ENCODE measurements around the gene TRIM7. TPM values are rescaled to one million over a fixed set of nuclear protein-coding genes. Genes with fewer than 3 reads are reported as not detected.
A peak's percentile ranks its signal among the peaks of the same experiment; 100 is the strongest.
"Not testable (repeated sequence)": the region's sequence is repeated elsewhere in the genome, so short reads cannot be mapped to it uniquely, and the experiment has no call there.

TRIM7 gene
- total and polyA plus RNA-seq, 12 donors: 0.55 to 6.3 (median 3.8) TPM

GRCh38 chr5:181152406-181152805, 52.6 kb downstream of the TRIM7 start:
- Histone ChIP-seq H3K9me3 (replicated peaks in 1 of 3) (no peaks in the 10 kb centered on the region), H3K4me3 (no peak overlapping the region), H3K27ac (no peak overlapping the region), H3K4me1 (replicated peaks in 1 of 2) (no peaks in the 10 kb centered on the region), H3K27me3 (peaks cover 3% of the 10 kb centered on the region), H3K36me3 (replicated peaks in 1 of 2) (no peaks in the 10 kb centered on the region)
- intact Hi-C loops (cut with DNase I): loop anchor here in 1 of 2 donors (10.0 kb wide), 2 partner anchors 278 to 368 kb away; no protein-coding TSS in a partner anchor
- TF ChIP-seq CTCF (IDR thresholded peaks at IDR 0.05): no peak
- no peak for TF ChIP-seq POLR2A (IDR thresholded peaks at IDR 0.05)
- 63 to 80% (median 72%) methylated on average over 9 of the region's 9 CpGs for WGBS, 4 donors
- DNase-seq: no peak

GRCh38 chr5:181151146-181151545, 53.9 kb downstream of the TRIM7 start:
- no peak overlapping the region for H3K4me3 ChIP-seq
- DNase-seq: no peak
- peaks cover 3% of the 10 kb centered on the region for H3K27me3 ChIP-seq
- H3K27ac ChIP-seq: no peak overlapping the region
- H3K36me3 ChIP-seq (replicated peaks in 1 of 2): no peaks in the 10 kb centered on the region
- no peaks in the 10 kb centered on the region for H3K9me3 ChIP-seq (replicated peaks in 1 of 3)
- 28 to 32% (median 30%) methylated on average over 7 to 9 of the region's 9 CpGs for WGBS, 4 donors
- intact Hi-C loops (cut with DNase I): loop anchor here in 1 of 2 donors (10.0 kb wide), 2 partner anchors 276 to 366 kb away; no protein-coding TSS in a partner anchor
- H3K4me1 ChIP-seq (replicated peaks in 1 of 2): no peaks in the 10 kb centered on the region
- TF ChIP-seq CTCF (IDR thresholded peaks at IDR 0.05) (no peak), POLR2A (IDR thresholded peaks at IDR 0.05) (no peak)

GRCh38 chr5:181149806-181150733, 54.9 kb downstream of the TRIM7 start:
- TF ChIP-seq CTCF (IDR thresholded peaks at IDR 0.05): no peak
- no peak for TF ChIP-seq POLR2A (IDR thresholded peaks at IDR 0.05)
- Histone ChIP-seq H3K36me3 (replicated peaks in 1 of 2) (no peaks in the 10 kb centered on the region), H3K9me3 (replicated peaks in 1 of 3) (no peaks in the 10 kb centered on the region), H3K4me3 (no peak overlapping the region), H3K27ac (no peak overlapping the region), H3K4me1 (replicated peaks in 1 of 2) (no peaks in the 10 kb centered on the region), H3K27me3 (peaks cover 3% of the 10 kb centered on the region)
- WGBS, 4 donors: 63 to 78% (median 71%) methylated on average over 13 to 14 of the region's 14 CpGs
- intact Hi-C loops (cut with DNase I): loop anchor here in 1 of 2 donors (10.0 kb wide), 2 partner anchors 275 to 365 kb away; no protein-coding TSS in a partner anchor
- DNase-seq: no peak

GRCh38 chr5:181149355-181149754, 55.6 kb downstream of the TRIM7 start:
- peaks cover 3% of the 10 kb centered on the region for H3K27me3 ChIP-seq
- TF ChIP-seq CTCF (IDR thresholded peaks at IDR 0.05) (no peak), POLR2A (IDR thresholded peaks at IDR 0.05) (no peak)
- no peak overlapping the region for H3K27ac ChIP-seq
- WGBS, 4 donors: 73 to 78% (median 75%) methylated on average over 6 of the region's 6 CpGs
- H3K9me3 ChIP-seq (replicated peaks in 1 of 3): no peaks in the 10 kb centered on the region
- H3K4me1 ChIP-seq (replicated peaks in 1 of 2): no peaks in the 10 kb centered on the region
- H3K36me3 ChIP-seq (replicated peaks in 1 of 2): no peaks in the 10 kb centered on the region
- DNase-seq: no peak
- intact Hi-C loops (cut with DNase I): no loop called here
- no peak overlapping the region for H3K4me3 ChIP-seq

GRCh38 chr5:181146927-181147636, 57.9 kb downstream of the TRIM7 start, which contains the start of gene OR2V2:
OR2V2 (plus strand) TSS chr5:181147586; CDS start chr5:181154943, 7,357 bp downstream.
- intact Hi-C loops (cut with DNase I): not testable (repeated sequence)

More at GRCh38 chr5:181146927-181147636, 57.9 kb downstream of the TRIM7 start, which contains the start of gene OR2V2:
- not testable (repeated sequence) for H3K27ac ChIP-seq; H3K9me3 ChIP-seq (replicated peaks in 1 of 3); H3K4me1 ChIP-seq (replicated peaks in 1 of 2); H3K4me3 ChIP-seq; H3K36me3 ChIP-seq (replicated peaks in 1 of 2); H3K27me3 ChIP-seq
- DNase-seq: peak in 1 of 7 donors; percentile 2
- WGBS, 4 donors: 35 to 55% (median 46%) methylated on average over 5 to 7 of the region's 7 CpGs

Measured in adrenal gland (tissue), 12 donors.